Left lobe of liver (tissue), 2 donors: ENCODE measurements around the gene OVOL3. TPM values are rescaled to one million over a fixed set of nuclear protein-coding genes. Genes with fewer than 3 reads are reported as not detected.

Source experiments
- ATAC-seq: fragments of 200-7000 bp; cut with Tn5 transposase; one replicate; pipeline ENCODE4 v1.9.1; 2020; ENCODE audit warnings: mild to moderate bottlenecking, moderate library complexity
- DNase-seq: peaks from one replicate; pipeline ENCODE4 v3.0.0-alpha.2; 2020; ENCODE audit warnings: low spot score
- total RNA-seq: library from RNA; stranded (reverse); gene quantifications from one replicate; pipeline ENCODE4 v1.2.1, GENCODE V29; 2021
- donor health status: DM: no; HTN: no; CAD: no; lungs with moderate emphysema.
- donor health status: DM: no; HTN: yes; CAD: no.

Gene OVOL3
- total RNA-seq, 1 donor from 2014 or later, result not detected

GRCh38 chr19:36153126-36153525, 42.2 kb downstream of the OVOL3 start:
- DNase-seq, result no peak
- no peak for ATAC-seq

- no peak for ATAC-seq
- no peak for DNase-seq
Observed at GRCh38 chr19:36160821-36161596, 50.1 kb downstream of the OVOL3 start.

Other genes starting within 250 kb of the OVOL3 start
- 0.40 TPM for gene APLP1, start 242.6 kb upstream of the OVOL3 start, total RNA-seq
- gene NFKBID, start 210.6 kb upstream of the OVOL3 start, total RNA-seq, result 2.3 TPM
- gene HCST, start 208.6 kb upstream of the OVOL3 start, total RNA-seq, result 1.8 TPM
- gene TYROBP, start 202.8 kb upstream of the OVOL3 start, total RNA-seq, result 20.2 TPM
- 8.4 TPM for gene LRFN3, start 174.8 kb upstream of the OVOL3 start, total RNA-seq
- gene SDHAF1, start 116.0 kb upstream of the OVOL3 start, total RNA-seq, result 13.9 TPM
- gene SYNE4, start 102.3 kb upstream of the OVOL3 start, total RNA-seq, result 6.5 TPM
- 10.3 TPM for gene ALKBH6, start 96.9 kb upstream of the OVOL3 start, total RNA-seq
- gene CLIP3, start 78.3 kb upstream of the OVOL3 start, total RNA-seq, result 1.3 TPM
- 2.2 TPM for gene THAP8, start 56.9 kb upstream of the OVOL3 start, total RNA-seq
- gene WDR62, start 56.2 kb upstream of the OVOL3 start, total RNA-seq, result 0.48 TPM
- gene POLR2I, start 3.7 kb downstream of the OVOL3 start, total RNA-seq, result 43.9 TPM
- 33.5 TPM for gene TBCB, start 4.3 kb downstream of the OVOL3 start, total RNA-seq
- gene CAPNS1, start 28.9 kb downstream of the OVOL3 start, total RNA-seq, result 168 TPM
- 3.9 TPM for gene COX7A1, start 41.3 kb downstream of the OVOL3 start, total RNA-seq
- 2.6 TPM for gene ZNF565, start 103.5 kb downstream of the OVOL3 start, total RNA-seq
- gene ZNF146, start 104.0 kb downstream of the OVOL3 start, total RNA-seq, result 17.2 TPM